ENCODE measurements around the gene SNAI3. TPM values are rescaled to one million over a fixed set of nuclear protein-coding genes. Genes with fewer than 3 reads are reported as not detected.

Gene SNAI3
- total and polyA plus RNA-seq, 12 donors: 0.21 to 8.6 (median 1.3) TPM

DNA sequence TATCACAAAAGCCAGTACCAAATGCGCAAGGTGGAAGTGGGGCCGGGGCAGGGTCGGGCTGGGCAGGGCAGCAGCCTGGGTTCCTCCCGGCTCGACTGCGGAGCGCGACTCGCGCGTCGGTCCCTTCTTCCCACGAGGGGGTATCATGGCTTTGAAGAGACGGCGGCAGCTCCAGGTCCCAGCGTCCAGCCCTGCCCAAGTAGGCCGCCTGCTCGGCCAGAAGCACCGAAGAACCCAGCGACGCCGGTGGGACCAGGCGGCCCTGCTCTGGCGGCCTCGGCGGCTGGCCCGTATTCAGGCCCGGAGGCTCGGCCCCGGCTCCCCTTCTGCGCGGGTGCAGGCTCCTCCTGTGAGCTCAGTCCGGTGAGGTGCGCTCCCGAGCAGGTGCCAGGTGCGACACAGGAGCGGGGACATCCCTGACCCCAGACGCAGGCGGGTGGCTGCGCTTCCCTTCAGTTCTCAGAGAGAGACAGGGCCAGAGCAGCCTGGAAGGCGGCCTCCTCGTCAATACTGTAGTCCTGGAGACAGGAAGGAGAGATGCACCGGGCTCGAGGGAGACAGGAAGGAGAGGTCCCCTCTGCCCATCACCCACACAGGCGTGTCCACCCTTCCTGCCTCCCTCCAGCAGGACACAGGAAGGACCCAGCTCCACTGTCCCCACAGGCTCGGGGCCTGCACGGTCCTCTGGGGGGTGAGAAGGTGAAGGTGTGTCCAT, 11.0 kb upstream of the SNAI3 start:
- H3K4me3 ChIP-seq: no peak overlapping the region
- peaks cover 0 to 2% (median 0%) of the 10 kb centered on the region in 7 donors for H3K27me3 ChIP-seq
- TF ChIP-seq, protein P1, sequence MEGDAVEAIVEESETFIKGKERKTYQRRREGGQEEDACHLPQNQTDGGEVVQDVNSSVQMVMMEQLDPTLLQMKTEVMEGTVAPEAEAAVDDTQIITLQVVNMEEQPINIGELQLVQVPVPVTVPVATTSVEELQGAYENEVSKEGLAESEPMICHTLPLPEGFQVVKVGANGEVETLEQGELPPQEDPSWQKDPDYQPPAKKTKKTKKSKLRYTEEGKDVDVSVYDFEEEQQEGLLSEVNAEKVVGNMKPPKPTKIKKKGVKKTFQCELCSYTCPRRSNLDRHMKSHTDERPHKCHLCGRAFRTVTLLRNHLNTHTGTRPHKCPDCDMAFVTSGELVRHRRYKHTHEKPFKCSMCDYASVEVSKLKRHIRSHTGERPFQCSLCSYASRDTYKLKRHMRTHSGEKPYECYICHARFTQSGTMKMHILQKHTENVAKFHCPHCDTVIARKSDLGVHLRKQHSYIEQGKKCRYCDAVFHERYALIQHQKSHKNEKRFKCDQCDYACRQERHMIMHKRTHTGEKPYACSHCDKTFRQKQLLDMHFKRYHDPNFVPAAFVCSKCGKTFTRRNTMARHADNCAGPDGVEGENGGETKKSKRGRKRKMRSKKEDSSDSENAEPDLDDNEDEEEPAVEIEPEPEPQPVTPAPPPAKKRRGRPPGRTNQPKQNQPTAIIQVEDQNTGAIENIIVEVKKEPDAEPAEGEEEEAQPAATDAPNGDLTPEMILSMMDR (IDR thresholded peaks at IDR 0.05): no peak
- no peak for DNase-seq
- no peaks in the 10 kb centered on the region for H3K9me3 ChIP-seq
- H3K36me3 ChIP-seq: peaks cover 0 to 58% (median 25%) of the 10 kb centered on the region in 9 donors
- H3K27ac ChIP-seq: no peak overlapping the region
- no peak for ATAC-seq
- WGBS, 2 donors: 88 to 89% methylated on average over 47 of the region's 47 CpGs
- H3K4me1 ChIP-seq: peaks cover 0 to 41% (median 22%) of the 10 kb centered on the region in 9 donors
- intact Hi-C loops (cut with DNase I): no loop called here

DNA sequence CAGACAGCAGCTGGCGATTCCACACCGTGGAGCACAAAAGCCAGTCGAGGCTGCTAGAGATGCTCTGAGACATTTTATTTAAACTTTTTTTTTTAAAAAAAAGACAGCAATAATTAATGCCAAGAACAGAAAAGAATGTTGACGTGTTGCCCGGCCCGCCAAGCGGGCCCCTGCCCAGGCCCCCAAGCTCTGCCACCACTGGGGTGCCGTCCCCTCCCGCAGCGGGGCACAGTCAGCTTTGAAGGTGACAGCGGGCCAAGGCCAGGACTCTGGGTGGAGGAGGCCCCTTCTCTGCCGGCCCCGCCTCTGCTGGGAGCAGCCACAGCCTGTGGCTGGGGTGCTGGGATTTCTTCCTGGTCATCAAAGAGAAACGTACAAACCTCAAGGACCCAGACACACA, 10.1 kb upstream of the SNAI3 start:
- Histone ChIP-seq H3K27me3 (peaks cover 0 to 8% (median 0%) of the 10 kb centered on the region in 7 donors), H3K4me1 (peaks cover 0 to 41% (median 15%) of the 10 kb centered on the region in 9 donors), H3K27ac (no peak overlapping the region), H3K9me3 (no peaks in the 10 kb centered on the region), H3K36me3 (peaks cover 0 to 54% (median 25%) of the 10 kb centered on the region in 9 donors), H3K4me3 (no peak overlapping the region)
- intact Hi-C loops (cut with DNase I): no loop called here
- ATAC-seq (no peak), DNase-seq (no peak)
- TF ChIP-seq, protein P1 (IDR thresholded peaks at IDR 0.05): no peak
- WGBS, 2 donors: 85 to 86% methylated on average over 14 of the region's 14 CpGs

DNA sequence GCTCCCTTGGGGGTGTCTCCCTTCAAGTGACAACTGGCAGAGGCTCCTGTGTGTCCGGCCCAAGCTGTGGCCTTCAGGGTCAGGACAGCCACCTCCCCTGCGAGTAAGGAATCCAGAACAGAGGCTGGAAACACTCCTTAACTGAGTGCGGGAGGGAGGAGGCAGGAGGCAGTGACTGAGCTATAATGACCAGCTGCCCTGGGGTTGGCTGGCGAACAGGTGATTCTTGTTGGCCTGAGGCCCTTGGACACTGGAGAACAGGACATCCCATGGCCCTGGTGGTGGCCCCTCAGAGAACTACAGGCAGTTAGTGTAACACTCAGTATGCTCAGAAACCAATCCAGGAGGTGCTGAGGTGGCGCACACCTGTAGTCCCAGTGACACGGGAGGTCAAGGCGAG, 9.4 kb upstream of the SNAI3 start:
- H3K36me3 ChIP-seq: peaks cover 0 to 54% (median 25%) of the 10 kb centered on the region in 9 donors
- ATAC-seq (no peak), DNase-seq (no peak)
- H3K4me3 ChIP-seq: no peak overlapping the region
- 92 to 94% methylated on average over 7 of the region's 7 CpGs for WGBS, 2 donors
- H3K9me3 ChIP-seq: no peaks in the 10 kb centered on the region
- TF ChIP-seq, protein P1 (IDR thresholded peaks at IDR 0.05): no peak
- H3K27ac ChIP-seq: no peak overlapping the region
- H3K27me3 ChIP-seq: peaks cover 0 to 15% (median 2%) of the 10 kb centered on the region in 7 donors
- intact Hi-C loops (cut with DNase I): no loop called here
- peaks cover 0 to 38% (median 9%) of the 10 kb centered on the region in 9 donors for H3K4me1 ChIP-seq

DNA sequence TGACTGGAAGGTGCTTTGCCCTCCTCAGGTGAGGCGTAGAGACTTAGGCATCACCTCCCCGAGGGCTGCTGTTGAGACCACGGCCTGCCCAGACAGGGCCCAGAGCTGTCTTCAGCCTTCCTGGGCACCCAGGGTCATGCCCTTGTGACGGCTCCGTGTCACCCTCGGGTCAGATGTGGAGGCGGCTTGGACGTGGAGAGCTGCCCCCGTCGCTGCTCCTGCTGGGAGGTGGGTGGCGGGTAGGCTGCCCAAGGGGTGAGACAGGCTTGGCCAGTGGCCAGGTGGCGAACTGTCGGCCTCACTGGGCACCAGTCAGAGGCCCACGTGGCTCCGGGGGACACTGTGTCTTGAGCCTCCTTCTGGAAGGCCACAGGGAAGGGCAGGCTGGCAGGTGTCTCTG, 8.9 kb upstream of the SNAI3 start:
- no peak overlapping the region for H3K4me3 ChIP-seq
- TF ChIP-seq, protein P1 (IDR thresholded peaks at IDR 0.05): no peak
- no peaks in the 10 kb centered on the region for H3K9me3 ChIP-seq
- peaks cover 0 to 33% (median 3%) of the 10 kb centered on the region in 9 donors for H3K4me1 ChIP-seq
- peaks cover 0 to 51% (median 25%) of the 10 kb centered on the region in 9 donors for H3K36me3 ChIP-seq
- H3K27ac ChIP-seq: no peak overlapping the region
- no peak for ATAC-seq
- peaks cover 0 to 20% (median 8%) of the 10 kb centered on the region in 7 donors for H3K27me3 ChIP-seq
- no peak for DNase-seq
- 75 to 80% methylated on average over 15 of the region's 15 CpGs for WGBS, 2 donors
- intact Hi-C loops (cut with DNase I): no loop called here
